ENCODE data around the gene CDH4. TPM values are rescaled to one million over a fixed set of nuclear protein-coding genes. Genes with fewer than 3 reads are reported as not detected.
A peak's percentile ranks its signal among the peaks of the same experiment; 100 is the strongest.

Gene CDH4
- total and polyA plus RNA-seq, 2 of the 4 experiments (the other 2 are of a cell fraction), result 1.6 to 3.5 TPM

- no peaks in the 10 kb centered on the region for H3K79me1 ChIP-seq (ENCODE audit: low read depth in 1 of 2, low read length in 2 of 2)
- H4K91ac ChIP-seq (ENCODE audit: insufficient read depth, low read depth, low read length), result no peak overlapping the region
- no peaks in the 10 kb centered on the region for H3K36me3 ChIP-seq (ENCODE audit: control insufficient read depth, insufficient read depth, low read length)
- H2BK20ac ChIP-seq (ENCODE audit: low read depth, low read length), result no peak overlapping the region
- no peaks in the 10 kb centered on the region for H3K9me1 ChIP-seq (ENCODE audit: insufficient read depth, low read length)
- H4K8ac ChIP-seq (ENCODE audit: low read depth in 2 of 2, low read length in 2 of 2), result no peak overlapping the region
- H4K20me1 ChIP-seq (ENCODE audit: insufficient read depth, low read length), result no peaks in the 10 kb centered on the region
- ATAC-seq (ENCODE audit: low read depth), result peak; percentile 11; the same call in 1 of the 2 replicates
- H3K56ac ChIP-seq (ENCODE audit: extremely low read depth, insufficient read depth, low read length), result no peak overlapping the region
- H3K27ac ChIP-seq (ENCODE audit: insufficient read depth, low read length), result no peak overlapping the region
- in situ Hi-C loops (cut with MboI; ENCODE audit: low sequenced_read_pairs), result no loop called here
- no TSS peak for BruUV-seq (replicated peaks)
- dilution Hi-C loops (cut with HindIII; ENCODE audit: low sequenced_read_pairs, unreplicated experiment), result no loop called here
- no peak overlapping the region for H3K4me3 ChIP-seq (ENCODE audit: insufficient read depth, low read depth, low read length)
- no peak overlapping the region for H2BK120ac ChIP-seq (ENCODE audit: low read depth, low read length)
- WGBS, 2 experiments (ENCODE audit: extremely low coverage in 2 of 2, insufficient read length in 1 of 2), result 47% methylated on average over 3 of the region's 11 CpGs; no CpG with 5 or more reads in 1 of the 2 experiments
- H3K9me3 ChIP-seq (ENCODE audit: control insufficient read depth, insufficient read depth, low read length), result no peaks in the 10 kb centered on the region; the same call in 1 of the 2 replicates
- H2BK15ac ChIP-seq (ENCODE audit: low read depth, low read length), result no peak overlapping the region
- H2AK9ac ChIP-seq (replicated peaks; ENCODE audit: low read depth, low read length, poor library complexity), result no peak overlapping the region
- POLR2A ChIA-PET (ENCODE audit: unreplicated experiment), result no interaction called here
- TF ChIP-seq MAZ (IDR thresholded peaks at IDR 0.05; ENCODE audit: borderline replicate concordance, low read depth, low read length) (no peak), NFE2L2 (IDR thresholded peaks at IDR 0.05; ENCODE audit: low read depth, low read length) (no peak), USF2 (IDR thresholded peaks at IDR 0.05; ENCODE audit: low read depth, low read length) (no peak), CEBPB (IDR thresholded peaks at IDR 0.05; ENCODE audit: low read depth, low read length) (no peak), ELK1 (IDR thresholded peaks at IDR 0.05; ENCODE audit: borderline replicate concordance, low read depth, low read length) (no peak)
- no peak overlapping the region for H3K9ac ChIP-seq (ENCODE audit: low read depth, low read length)
- H3K27me3 ChIP-seq (ENCODE audit: control insufficient read depth, insufficient read depth, low read length), result no peaks in the 10 kb centered on the region
- DNase-seq, result no peak
- no peak overlapping the region for H3K4me2 ChIP-seq (ENCODE audit: low read depth, low read length)
- CTCF ChIA-PET, result no interaction called here
- no peak overlapping the region for H2AK5ac ChIP-seq (ENCODE audit: low read depth, low read length)
- no peak overlapping the region for H2BK5ac ChIP-seq (ENCODE audit: low read depth, low read length, poor library complexity, severe bottlenecking)
- intact Hi-C loops (cut with micrococcal nuclease), result no loop called here
- H3K4ac ChIP-seq (ENCODE audit: low read depth, low read length), result no peak overlapping the region
- H3K4me1 ChIP-seq (ENCODE audit: control insufficient read depth, insufficient read depth, low read length), result no peaks in the 10 kb centered on the region
- no peak overlapping the region for H3K18ac ChIP-seq (ENCODE audit: low read depth, low read length)
- H3K23ac ChIP-seq (ENCODE audit: low read depth, low read length), result no peak overlapping the region
- H3K14ac ChIP-seq (replicated peaks; ENCODE audit: low read depth, low read length), result no peak overlapping the region
- no peak overlapping the region for H4K5ac ChIP-seq (ENCODE audit: low read depth, low read length)
- no peak overlapping the region for H2AFZ ChIP-seq (replicated peaks; ENCODE audit: low read length, poor library complexity)
These were observed 407.4 kb downstream of the CDH4 start for GRCh38 chr20:61659246-61659993.

Data from IMR-90 (cell line).